ENCODE data around the gene AMHR2.
A peak's percentile ranks its signal among the peaks of the same experiment; 100 is the strongest.

DNA sequence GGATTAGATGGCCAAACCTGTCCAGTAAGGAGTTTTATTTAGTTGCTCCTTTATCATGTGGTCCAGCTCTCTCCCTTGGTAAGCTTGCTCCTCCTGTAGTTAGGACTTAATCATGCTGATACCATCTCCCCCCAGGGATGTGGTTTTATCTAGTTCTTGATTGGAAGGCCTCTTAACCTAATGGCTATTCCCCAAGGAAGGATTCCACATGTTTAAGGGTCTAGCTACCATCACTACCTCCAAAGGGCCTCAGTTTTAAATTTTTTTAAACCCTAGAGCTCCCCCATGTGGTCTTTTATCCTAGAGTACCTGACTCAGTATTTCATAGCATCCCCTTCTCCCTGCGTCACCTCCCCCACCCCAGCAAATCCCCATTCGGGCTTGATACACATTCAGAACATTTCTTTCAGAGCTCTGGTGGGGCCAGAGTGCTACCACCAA is 53.1 kb downstream of the AMHR2 start:
- TF ChIP-seq EZH2phosphoT487 (IDR thresholded peaks at IDR 0.05; ENCODE audit: low read length) (no peak), CTCF (IDR thresholded peaks at IDR 0.05; ENCODE audit: low read length) (peak; percentile 57)
